ENCODE data around the gene CYLD.

CYLD gene

DNA sequence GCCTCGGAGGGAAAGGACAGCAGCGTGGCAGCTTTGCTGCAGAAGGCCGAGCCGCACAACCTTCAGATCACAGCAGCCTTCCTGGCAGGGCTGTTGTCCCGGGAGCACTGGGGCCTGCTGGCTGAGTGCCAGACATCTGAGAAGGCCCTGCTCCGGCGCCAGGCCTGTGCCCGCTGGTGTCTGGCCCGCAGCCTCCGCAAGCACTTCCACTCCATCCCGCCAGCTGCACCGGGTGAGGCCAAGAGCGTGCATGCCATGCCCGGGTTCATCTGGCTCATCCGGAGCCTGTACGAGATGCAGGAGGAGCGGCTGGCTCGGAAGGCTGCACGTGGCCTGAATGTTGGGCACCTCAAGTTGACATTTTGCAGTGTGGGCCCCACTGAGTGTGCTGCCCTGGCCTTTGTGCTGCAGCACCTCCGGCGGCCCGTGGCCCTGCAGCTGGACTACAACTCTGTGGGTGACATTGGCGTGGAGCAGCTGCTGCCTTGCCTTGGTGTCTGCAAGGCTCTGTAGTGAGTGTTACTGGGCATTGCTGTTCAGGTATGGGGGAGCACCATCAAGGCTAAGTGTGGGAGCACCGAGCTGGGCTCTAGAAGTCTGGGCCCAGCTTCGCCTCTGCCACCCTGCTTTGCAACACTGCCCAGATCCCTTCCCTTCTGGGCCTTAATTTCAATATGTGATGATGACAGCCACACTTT lies 29.9 kb upstream of the CYLD start:
- no peak for DNase-seq (ENCODE audit: low read depth in 2 of 2)

DNA sequence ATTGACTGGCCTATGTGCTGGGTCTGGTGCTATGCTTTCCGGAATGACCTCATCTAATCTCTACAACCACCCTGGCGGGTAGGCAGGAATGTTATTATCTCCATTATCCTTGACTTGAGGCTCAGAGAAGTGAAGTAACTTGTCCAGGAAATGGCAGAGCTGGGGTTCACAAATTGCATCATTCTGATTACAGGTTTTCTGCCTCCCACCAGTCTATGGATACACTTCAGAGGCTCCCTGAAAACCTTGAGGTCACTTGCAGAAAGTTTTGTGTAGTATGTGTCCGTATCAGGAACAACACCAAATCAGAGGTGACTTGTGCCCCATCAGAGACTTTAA lies 29.4 kb upstream of the CYLD start:
- no peak for DNase-seq (ENCODE audit: low read depth in 2 of 2)

DNA sequence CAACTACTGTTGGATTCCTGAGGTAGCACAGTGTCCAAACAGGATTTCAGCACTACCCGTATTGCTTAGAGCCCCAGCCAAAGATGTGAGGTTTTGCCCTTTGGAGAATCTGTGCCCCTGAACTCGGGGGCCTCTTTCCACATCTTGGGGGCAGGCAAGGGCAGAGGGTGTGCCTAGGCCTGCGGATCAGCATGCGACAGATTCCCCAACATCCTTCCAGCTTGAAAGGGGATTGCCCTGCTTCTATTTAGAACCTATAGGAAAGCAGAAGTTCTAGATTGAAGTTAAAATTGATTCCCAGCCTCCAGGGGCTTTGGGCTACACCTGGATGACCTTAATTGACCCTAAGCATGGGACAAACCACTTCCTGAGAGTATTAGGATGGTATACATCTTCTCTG lies 28.9 kb upstream of the CYLD start:
- DNase-seq (ENCODE audit: low read depth in 2 of 2) = no peak

DNA sequence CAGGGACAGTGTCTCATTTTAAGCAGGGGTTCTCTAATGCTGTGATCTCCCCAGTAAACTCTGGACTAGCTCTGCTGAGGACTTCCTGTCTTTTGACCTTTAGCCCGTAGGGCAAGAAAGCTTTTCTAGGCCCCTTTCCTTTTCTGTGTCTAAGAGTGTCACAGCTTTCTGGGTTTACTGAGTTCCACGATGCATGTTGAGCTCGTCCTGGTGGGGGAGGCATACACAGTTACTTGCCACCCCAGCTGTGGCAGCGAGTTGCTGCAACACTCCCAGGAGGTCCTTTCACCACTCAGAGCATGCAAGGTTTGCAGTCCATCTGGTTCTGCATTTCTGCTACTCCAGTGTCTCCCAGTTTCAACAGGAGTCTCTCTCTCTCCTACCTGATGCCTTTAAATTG lies 24.8 kb upstream of the CYLD start:
- no peak for DNase-seq (ENCODE audit: low read depth in 2 of 2)

DNA sequence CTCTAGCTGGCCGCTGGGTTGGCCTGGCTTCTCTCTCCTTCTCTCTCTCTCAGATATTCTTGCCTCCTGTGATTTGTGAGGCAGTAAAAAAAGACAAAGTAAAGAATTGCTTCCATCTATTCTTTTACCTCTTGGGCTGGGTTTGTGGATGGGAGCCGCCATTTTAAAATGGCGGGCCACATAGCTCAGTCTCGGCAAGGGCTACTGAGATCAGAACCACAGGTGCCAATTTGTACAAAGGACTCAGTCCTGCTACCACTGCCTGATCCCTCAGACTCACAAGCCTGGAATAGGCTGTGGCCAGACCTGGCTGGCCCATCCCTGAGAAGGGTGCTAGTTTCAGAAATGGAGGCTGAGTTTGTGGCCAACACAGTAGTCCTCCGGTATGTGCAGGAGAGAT lies 24.4 kb upstream of the CYLD start:
- no peak for DNase-seq (ENCODE audit: low read depth in 2 of 2)

DNA sequence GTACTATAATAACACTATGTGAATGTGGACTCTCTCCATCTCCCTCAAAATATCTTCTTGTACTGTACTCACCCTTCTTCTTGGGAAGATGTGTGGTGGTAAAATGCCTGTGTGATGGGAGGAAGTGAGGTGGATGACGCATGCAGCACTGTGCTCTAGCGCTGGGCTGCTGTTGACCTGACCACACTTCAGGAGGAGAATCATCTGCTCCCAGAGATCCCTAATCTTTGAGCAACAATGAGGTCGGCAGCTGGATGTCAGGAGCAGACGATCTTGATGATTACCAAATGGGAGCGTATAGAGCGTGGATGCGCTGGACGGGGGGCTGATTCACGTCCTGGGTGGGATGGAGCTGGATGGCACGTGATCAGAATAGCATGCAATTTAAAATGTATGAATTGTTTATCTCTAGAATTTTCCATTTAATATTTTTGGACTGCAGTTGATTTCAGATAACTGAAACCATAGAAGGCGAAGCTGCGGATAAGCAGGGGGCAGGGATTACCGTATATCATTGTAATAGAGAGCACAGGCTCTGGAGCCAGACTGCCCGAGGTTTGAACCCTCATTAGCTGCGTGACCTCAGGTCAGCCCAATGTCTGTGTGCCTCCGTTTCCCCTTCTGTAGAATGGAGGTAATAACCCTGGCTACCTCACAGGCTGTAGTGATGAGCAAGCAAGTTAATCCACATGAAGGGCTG lies 23.7 kb upstream of the CYLD start:
- no peak for DNase-seq (ENCODE audit: low read depth in 2 of 2)

DNA sequence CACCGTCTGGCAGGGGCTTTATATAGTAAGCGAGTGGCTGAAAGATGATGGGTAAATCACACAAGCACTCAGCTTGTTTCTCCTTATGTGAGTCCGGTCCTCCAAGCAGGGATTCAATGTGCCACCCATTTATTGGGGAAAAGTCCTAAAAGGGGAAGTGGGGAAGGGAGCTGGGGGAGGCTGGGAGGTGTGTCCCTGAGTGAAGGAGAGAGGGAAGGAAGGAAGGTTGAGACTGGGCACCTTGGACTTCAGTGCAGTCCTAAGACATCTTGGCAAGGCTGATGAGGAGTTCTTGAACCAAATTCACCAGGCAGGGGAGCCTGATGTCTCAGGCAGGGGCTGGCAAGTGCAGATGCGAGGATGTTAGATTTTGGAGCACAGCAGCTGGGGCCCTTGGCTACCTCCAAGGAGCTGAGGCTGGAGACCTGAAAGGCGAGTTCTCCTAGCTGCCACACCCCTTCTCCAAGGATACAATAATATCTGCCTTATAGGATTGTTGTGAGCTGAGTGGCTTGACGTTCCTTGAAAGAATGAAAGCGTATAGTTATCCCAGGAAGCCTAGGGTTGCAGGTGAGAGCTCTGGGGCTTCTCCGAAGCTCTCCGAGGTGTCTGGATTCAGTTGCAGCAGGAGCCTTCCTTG lies 23.0 kb upstream of the CYLD start:
- no peak for DNase-seq (ENCODE audit: low read depth in 2 of 2)

DNA sequence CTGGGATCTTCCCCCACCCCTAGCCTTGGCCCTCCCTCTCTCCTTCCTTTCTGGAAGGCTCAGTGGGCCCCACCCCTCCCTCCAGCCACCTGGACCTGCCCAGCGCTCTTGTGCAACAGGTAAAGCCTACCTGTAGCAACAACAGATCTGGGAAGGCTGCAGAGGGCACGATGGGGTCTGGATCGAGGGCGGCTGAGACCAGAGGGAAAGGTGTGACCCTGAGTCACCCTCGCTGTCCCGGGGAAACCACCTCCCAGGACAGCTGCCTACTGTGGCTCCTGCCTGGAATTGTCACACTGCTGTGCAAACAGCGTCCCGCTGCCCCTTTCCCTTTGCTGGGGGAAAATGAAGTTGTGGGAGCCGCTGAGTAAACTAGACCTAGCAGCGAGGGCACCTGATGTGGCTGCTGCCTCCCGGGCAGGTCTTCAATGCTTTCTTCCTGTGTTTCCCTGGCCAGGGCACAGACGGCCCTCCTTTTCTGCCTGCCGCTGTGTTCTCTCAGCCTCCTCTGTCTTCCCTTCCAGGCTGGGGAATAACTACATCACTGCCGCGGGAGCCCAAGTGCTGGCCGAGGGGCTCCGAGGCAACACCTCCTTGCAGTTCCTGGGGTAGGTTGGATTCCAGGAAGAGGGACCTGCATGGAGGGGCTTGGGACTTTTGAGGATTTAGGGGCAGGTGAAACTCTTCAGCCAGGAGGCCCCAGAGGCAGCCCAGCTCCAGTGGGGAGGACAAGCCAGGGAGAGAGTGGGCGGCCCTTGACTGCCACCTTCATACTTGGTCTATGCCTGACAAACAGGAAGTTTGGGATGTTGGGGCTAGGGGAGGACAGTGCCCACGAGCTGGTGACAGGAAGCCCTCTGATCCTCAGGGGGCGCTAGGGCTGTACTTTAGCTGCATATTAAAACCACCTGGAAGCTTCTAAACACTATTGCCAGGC lies 22.2 kb upstream of the CYLD start:
- no peak for DNase-seq (ENCODE audit: low read depth in 2 of 2)

DNA sequence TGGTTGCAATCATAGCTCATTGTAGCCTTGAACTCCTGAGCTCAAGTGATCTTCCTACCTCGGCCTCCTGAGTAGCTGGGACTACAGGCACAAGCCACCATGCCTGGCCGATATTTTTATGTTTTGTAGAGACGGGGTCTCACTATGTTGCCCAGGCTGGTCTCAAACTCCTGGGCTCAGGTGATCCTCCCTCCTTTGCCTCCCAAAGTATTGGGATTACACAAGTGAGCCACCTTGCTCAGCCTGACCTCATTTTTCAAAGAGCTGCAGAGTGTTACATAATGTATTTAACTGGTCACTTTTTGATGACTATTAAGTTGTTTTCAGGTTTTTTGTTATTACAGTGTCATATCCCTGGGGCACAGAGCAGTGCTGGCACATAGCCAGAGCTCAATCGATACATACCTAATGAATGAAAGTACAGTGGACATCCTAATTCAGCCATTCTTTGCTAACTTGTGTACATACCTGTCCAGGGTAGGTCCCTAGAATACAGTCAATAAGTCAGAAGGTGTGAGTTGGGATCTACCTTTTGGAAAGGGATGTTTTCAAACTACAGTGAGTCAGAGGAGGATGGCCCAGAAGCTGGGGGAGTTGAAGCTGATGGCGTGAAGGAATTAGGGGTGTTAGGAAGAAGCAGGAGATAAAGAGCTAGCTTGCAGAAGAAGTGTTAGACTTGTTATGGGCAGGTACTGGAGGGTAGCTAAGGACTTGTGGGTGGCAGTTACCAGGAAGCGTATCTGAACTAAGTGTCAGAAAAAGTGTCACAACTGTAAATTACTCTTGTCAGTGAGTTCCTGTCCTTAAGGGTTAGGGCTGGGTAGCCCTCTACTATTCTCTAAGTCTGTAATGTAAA lies 20.1 kb upstream of the CYLD start:
- no peak for DNase-seq (ENCODE audit: low read depth in 2 of 2)

DNA sequence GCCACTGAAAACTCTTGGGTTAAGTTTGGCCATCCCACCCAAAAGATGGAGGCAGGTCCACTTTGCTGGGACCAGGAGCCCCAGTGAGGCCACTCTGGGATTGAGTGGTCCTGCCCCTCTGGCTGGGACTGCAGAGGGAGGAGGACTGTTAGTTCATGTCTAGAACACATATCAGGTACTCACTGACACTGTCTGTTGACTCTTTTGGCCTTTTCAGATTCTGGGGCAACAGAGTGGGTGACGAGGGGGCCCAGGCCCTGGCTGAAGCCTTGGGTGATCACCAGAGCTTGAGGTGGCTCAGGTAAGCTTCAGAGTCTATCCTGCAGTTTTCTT lies 19.5 kb upstream of the CYLD start:
- DNase-seq (ENCODE audit: low read depth in 2 of 2) = no peak

DNA sequence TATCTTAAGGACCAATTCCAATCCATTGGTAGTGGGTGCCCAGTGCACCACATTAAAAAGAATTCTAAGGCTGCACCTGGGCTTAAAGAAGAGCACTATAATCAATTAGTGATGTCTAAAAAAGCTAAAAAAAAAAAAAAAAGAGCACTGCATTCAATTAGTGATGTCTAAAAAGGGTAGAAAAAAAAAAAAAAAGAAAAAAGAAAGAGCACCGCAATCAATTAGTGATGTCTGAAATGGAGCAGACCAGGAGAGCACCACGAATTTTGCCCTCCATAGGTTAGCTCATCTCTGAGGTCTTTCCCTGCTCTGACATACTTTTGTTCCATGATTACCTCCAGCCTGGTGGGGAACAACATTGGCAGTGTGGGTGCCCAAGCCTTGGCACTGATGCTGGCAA lies 18.9 kb upstream of the CYLD start:
- no peak for DNase-seq (ENCODE audit: low read depth in 2 of 2)

DNA sequence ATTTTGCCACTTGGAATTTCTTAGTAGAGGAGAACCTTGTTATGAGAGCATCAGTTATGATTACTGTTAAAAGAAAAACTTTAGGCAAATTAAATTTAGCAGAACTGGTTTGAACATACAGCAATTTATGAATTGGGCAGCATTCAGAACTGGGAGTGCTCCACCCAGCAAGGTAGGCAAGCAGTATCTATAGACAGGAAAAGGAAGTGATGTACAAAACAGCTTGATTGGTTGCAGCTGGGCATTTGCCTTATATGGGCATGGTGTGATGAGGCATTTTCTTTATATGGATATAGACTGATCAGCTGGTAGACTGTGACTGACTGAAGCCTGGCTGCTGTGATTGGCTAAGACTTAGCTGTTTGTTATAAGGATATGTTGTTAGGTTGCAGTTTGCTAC lies 17.6 kb upstream of the CYLD start:
- DNase-seq (ENCODE audit: low read depth in 2 of 2) = no peak

DNA sequence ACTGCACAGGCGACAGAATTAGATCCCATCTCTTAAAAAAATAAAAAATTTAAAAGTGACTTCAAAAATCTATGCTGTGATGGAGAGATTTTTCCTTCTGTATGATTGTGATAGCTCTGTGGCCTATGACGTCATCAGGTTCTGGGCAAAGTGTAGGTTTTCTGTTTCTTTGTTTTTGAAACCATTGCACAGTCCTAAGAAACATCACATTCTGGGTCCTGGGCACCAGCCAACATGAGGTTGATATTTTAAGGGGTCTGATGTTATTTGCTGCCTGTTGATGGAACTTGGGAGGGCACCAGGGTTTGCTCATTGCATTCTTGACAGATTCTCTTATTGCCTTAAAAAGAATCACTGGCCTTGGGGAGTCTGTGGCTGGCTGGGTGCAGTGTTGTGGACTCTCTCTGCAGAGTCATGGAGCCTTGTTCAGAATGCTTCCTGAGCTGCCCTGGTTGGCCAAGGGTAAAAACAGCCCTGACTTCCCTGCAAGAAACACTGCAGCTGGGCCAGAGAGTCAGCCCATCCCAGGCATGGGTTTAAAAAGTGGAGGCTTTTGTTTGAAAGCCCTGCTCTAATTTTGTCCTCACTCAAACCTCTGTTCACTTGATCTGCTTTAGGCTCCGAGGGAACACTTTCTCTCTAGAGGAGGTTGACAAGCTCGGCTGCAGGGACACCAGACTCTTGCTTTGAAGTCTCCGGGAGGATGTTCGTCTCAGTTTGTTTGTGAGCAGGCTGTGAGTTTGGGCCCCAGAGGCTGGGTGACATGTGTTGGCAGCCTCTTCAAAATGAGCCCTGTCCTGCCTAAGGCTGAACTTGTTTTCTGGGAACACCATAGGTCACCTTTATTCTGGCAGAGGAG lies 10.5 kb upstream of the CYLD start:
- no peak for DNase-seq (ENCODE audit: low read depth in 2 of 2)

DNA sequence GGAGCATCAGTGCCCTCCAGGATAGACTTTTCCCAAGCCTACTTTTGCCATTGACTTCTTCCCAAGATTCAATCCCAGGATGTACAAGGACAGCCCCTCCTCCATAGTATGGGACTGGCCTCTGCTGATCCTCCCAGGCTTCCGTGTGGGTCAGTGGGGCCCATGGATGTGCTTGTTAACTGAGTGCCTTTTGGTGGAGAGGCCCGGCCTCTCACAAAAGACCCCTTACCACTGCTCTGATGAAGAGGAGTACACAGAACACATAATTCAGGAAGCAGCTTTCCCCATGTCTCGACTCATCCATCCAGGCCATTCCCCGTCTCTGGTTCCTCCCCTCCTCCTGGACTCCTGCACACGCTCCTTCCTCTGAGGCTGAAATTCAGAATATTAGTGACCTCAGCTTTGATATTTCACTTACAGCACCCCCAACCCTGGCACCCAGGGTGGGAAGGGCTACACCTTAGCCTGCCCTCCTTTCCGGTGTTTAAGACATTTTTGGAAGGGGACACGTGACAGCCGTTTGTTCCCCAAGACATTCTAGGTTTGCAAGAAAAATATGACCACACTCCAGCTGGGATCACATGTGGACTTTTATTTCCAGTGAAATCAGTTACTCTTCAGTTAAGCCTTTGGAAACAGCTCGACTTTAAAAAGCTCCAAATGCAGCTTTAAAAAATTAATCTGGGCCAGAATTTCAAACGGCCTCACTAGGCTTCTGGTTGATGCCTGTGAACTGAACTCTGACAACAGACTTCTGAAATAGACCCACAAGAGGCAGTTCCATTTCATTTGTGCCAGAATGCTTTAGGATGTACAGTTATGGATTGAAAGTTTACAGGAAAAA lies 9.7 kb upstream of the CYLD start:
- DNase-seq (ENCODE audit: low read depth in 2 of 2) = no peak

DNA sequence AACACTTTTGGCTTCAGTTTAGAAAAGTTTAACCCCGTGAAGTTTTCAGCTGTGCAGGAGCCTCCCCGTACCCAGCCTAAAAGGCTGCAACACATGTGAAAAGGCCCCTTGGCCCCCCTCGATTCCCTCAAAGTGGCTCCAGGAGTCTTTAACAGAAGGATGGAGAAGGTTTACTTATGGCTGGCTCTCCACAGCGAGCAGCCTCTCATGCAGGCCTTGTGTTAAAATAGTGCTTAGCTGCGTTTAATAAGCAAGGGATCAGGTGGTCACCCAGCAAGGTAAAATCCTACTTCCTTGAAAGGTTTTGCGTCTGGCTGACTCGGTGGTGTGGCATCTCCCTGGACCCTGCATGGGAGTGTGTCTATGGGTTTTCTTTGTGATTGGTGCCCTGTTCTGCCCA lies 8.4 kb upstream of the CYLD start:
- DNase-seq (ENCODE audit: low read depth in 2 of 2) = no peak

DNA sequence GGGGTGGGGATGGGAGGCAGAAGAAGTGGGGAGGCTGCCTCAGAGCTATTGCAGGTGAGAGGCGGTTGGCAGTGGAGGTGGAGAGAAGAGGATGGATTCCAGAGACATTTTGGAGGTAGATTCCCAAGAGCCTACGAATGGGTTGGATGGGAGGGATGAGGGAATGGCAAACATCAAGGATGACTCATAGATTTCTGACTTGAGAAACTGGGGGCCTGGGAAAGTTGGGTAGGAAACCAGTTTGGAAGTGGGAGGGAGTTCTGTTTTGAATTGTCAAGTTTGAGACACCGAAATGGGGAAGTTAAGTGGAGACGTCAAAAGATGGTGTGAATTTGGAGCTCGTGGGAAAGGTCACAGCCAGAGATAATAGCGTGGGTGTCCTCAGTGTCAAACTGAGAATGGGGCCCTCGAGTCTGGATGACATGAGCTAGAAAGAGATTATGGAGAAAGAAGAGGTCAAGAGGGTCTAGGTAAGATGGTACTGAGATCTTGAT lies 6.2 kb upstream of the CYLD start:
- DNase-seq (ENCODE audit: low read depth in 2 of 2) = no peak

DNA sequence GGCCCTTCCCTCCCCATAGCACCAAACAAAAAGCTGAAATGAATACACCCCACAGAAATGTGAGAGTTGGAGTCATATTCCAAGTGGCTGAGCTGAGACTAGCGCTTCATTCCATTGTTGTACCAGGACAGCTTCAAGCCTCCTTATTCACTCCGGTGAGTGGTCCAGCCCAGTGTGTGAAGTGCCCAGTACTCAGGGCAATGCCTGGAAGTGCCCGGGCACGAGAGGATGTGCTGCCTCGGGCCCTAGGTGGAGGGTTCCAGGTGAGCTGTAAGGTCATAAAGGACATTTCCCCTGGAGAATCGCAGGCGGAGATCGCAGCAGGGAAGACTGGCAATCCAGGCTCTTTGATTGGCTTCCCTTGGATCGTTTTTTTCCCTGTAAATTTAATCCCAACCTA lies 5.4 kb upstream of the CYLD start:
- no peak for DNase-seq (ENCODE audit: low read depth in 2 of 2)

DNA sequence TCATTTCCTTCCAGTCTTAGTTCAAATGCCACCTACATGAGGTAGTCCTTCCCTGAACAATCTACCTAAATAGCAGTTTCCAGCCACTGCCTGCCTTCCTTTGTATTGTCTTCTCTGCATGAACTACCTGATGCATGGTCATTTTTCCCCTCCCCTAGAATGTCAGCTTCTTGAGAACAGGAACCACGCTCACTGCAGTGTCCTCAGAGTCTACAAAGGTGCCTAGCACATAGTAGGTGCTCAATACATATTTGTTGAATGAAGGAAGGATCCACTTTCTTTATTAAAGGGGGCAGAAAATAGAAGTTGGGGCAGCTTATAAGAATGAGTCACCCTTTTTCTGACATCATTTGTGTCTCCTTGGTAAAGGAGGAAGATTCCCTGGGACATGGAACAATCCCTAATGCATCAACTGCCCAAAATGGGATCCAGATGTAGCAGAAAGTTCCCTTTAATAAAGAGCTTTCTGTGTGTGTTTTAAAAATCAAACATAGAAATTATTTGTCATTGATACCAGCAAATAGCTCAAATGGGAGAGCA lies 4.4 kb upstream of the CYLD start:
- no peak for DNase-seq (ENCODE audit: low read depth in 2 of 2)

DNA sequence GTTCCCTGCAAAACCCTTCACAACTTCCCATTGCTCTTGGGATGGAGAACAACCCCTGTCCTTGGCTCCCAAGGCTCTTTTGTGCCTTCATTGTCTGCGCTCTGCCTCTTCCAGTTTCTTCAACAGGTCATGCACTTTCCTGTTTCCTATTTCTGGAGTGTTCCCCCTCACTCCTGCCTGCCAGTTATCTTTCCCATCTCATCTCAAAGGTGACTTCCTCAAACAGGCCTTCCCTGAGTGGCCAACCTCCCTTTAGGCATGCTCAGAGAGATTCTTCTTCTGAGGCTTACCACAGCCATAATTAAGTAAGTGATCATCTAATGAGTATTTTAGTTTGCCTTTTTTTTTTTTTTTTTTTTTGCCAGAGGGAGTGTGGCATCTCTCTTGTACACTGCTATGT lies 2.9 kb upstream of the CYLD start:
- no peak for DNase-seq (ENCODE audit: low read depth in 2 of 2)

Data from stimulated activated CD4-positive, alpha-beta T cell treated with anti-CD3 and anti-CD28 coated beads, Interleukin-15, amount 100 ng/mL, for 48 hours (primary cell).